ENCODE results near the gene RABGGTB.

GRCh38 chr1:75786901-75787493, 941 bp downstream of the RABGGTB start:
- no peak for TF ChIP-seq CTCF (IDR thresholded peaks at IDR 0.05)
- TF ChIP-seq REST (IDR thresholded peaks at IDR 0.05; ENCODE audit: insufficient read depth in 1 of 2, low read depth in 2 of 2, low read length in 1 of 2), result no peak
- TF ChIP-seq POLR2AphosphoS5 (IDR thresholded peaks at IDR 0.05; ENCODE audit: low read depth, low read length), result 0 out of 2 replicates have a peak, but pooled peaks have one; percentile 30
- TF ChIP-seq SIN3A (IDR thresholded peaks at IDR 0.05; ENCODE audit: borderline replicate concordance, insufficient read depth, low read depth, low read length), result no peak

Data from Panc1 (cell line).